Islet precursor cell (in vitro differentiated cells): ENCODE measurements around the gene PRRT4.

Experiments
- DNase-seq: peaks from one replicate; pipeline ENCODE4 v3.0.0-alpha.2; 2018

PRRT4 gene

DNA sequence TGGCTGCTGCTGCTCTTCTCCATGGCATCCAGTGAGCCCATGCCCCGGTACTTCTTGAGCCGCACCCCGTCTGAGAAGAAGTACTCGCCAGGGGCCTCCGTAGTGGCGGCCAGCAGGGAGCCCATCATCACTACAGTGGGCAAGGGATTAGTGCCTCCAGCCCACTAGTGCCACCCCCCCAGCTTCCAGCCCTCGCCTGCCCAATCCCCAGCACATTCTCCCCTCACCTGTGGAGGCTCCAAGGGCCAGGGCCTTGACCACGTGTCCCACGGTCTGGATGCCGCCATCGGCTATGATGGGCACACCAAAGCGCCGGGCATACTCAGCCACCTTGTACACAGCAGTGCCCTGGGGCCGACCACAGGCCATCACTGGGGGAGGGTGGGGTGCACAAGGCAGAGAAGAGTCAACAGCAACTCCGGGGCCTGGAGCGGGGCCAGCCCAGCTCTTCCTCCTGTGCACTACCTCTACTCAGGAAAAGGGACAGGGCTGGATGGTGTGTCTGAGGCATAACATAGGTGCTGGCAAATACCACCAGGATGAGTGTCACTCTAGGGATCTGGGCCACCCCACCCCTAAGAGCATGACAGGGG lies 33.5 kb upstream of the PRRT4 start:
- DNase-seq: no peak

DNA sequence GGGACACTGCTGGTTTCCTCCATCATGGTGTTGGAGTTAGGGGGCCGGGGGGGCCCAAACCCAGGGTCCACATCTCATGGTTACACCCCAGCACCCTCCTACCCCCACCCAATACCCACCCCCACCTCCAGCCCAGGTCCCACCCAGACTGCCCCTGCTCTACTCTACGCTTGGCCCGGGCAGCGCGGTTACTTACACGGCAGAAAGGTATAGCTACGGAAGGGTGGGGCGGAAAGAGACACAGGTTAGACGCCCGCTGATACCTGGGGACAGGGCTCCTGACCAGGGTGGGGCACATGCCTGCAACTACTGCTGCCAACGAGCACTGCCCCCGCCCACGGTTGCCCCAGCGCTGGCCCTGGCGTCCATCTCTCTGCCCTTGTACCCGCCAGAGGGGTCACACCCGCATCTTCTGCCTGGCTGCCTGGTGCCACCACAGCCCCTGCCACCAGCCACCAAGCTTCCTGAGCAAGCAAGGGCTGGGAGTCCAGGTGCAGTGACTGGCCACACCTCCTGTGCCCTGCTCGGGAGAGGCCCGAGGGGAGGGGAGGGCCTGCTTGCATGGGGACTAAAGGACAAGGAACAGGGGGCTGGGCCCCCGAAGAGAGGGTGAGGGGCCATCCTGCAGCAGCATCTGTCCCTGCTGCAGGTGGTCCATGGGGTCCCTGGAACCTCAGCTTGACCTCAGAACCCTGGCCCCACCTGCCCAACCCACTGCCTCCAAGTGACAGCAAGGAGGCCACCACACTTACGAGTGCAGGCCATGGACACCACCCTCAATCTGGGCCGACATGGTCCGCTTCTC lies 32.2 kb upstream of the PRRT4 start:
- no peak for DNase-seq

DNA sequence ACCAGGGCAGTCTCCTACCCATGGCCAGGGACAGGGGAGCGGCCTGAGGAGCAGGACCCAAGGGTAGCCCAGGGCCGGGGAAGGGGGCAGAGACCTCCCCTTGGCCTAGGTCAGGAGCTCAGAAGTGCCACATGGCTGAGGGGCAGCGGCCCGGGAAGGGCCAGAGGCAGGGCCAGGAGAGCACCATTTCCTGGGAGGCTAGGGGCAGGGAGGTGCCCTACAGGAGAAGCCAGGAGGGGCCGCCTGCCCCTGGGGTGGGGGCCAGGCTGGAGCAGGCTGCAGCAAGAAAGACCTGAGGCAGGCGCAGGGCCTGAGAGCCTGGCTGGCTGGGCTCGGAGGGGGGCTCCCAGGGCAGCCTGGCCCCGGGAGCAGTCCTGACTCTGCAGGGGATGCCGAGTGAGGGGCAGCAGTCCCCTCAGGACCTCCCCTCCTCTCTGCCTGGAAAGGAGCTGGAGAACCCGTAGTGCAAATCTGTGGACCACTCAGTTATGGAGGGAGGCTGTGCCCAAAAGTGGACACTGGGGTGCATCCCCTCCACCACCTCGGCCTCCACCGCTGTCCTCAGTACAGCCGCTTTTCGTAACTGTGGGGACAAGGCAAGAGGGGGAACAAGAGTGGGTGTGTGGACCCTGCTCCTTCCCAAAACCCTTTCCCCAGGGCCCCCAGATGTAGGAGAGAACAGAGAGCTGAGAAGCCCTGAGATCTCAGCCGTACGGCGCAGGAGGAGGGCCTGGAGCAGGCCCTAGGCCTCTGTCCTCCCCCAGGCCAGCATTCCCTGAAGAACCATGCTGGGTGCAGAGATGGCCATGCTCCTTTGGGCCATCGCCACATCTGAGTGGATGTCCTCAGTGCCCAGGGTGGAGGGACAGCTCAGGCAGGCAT lies 31.2 kb upstream of the PRRT4 start:
- DNase-seq: no peak

DNA sequence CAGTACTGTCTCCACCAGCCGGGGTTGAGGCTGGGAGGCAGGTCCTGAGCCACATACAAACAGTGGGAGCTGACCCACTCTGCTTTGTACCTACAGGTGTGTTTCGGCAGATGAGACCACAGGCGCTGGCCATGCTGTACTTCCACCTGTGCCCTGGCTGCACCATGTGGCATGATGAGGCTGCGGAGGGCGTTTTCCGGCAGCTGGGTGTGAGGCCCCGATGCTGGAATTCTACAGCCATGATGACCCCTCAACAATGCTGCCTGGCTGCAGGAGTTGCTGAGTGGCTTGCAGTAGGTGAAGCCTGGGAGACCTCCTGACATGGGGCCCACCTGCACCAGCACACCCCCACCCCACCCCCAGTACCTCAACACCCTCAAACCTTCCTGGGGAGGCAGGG lies 30.3 kb upstream of the PRRT4 start:
- no peak for DNase-seq

DNA sequence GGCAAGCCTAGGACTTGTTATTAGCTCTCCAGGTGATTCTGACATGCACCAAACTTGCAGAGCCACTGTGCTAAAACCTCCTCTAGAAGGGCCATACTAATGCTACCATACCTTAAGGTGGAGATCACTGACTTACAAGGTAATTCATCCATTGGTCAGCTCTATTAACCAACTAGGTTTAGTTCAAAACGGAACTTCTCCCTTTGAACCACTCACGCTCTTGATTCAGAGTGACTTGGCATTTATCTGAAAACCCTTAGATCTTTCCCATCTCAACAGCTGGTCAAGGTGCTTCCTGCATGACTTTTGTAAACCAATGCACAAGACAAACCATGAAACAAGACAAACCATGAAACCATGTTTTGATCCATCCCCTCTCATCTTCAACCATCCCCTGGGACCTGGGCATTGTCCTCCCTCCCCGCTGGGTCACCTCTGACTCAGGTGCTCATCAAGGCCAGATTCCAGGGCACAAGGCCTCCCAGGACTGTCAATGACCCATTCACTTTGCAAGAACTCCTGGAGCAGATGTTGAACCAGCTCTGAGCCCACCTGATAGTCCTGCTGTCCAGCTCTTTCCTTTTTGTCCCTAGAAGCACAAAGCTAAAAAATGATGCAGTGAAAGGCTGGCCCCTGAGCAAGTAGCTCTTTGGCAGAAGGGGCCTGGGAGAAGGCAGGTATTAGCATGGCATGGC lies 29.5 kb upstream of the PRRT4 start:
- DNase-seq: no peak

DNA sequence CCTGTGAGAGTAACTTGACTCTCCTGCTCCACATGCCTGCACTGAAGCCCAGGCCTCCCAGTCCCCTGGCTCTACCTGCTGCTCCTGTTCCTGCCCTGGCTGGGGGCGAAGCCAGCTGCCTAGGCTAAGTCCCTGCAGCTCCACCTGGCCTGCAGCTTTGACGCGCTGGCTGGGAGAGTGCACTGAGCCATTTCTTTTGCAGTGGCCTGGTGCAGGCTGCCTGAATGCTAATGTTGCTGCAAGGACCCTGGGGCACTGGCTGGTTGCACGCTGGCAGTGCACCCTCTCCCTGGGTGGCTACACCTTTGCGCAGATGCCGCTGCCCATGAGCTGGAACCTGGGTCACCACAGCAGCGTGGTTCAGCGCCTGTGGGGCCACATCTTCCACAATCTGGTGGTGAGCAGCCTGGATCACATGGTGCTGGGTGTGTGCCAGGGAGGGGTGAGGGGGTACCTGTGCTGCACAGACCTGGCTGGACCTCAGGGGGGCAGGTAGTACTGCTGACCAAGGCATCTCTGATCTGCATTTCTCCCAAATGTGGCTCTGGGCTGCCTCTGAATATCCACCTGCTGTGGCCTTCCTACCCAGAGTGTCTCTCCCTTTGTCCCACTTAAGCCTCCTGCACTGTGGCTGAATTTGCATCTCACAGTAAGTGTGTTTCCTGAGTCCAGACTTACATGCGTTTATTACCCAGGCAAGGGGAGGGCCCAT lies 28.3 kb upstream of the PRRT4 start:
- no peak for DNase-seq

DNA sequence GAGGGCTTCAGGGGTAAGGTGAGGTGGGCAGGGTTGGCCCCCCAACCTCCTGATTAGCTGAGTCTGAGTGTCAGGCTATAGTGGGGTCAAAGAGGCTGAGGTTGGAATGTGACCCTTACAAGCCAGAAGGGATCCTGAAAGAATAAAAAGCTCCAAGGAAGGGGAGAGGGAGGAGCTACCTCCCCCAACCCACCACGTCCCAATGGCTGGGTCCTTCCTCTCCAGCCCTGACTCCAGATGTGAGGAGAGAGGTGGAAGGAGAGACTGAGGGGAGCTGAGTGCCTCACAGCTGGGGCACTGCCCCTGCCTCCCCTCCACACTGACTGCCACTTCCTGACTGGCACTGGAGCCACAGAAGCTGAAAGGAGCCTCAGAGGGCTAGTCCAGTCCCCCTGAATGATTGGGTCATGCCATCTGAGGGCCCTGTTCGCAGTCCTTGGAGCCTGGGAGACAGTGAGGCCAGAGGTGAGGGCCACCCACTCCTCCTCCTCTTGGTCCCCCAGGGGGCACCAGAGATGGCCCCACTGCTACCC lies 27.7 kb upstream of the PRRT4 start:
- peak; percentile 71 for DNase-seq

DNA sequence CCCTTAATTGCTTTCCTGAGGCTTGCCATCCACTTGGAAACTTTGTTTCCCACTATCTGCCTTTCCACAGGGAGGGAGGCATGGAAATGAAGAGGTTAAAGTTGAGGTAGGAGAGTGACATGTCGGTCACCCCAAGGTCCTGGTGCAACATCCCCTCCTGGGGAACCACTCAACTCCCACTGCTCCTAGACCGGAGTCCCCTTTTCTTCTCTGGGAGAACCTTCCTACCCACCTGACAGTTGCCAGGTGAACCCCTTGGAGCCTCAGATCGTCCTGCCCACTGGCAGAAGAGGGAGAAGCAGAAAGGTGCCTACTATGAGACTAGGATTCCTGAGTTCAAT lies 26.6 kb upstream of the PRRT4 start:
- no peak for DNase-seq

DNA sequence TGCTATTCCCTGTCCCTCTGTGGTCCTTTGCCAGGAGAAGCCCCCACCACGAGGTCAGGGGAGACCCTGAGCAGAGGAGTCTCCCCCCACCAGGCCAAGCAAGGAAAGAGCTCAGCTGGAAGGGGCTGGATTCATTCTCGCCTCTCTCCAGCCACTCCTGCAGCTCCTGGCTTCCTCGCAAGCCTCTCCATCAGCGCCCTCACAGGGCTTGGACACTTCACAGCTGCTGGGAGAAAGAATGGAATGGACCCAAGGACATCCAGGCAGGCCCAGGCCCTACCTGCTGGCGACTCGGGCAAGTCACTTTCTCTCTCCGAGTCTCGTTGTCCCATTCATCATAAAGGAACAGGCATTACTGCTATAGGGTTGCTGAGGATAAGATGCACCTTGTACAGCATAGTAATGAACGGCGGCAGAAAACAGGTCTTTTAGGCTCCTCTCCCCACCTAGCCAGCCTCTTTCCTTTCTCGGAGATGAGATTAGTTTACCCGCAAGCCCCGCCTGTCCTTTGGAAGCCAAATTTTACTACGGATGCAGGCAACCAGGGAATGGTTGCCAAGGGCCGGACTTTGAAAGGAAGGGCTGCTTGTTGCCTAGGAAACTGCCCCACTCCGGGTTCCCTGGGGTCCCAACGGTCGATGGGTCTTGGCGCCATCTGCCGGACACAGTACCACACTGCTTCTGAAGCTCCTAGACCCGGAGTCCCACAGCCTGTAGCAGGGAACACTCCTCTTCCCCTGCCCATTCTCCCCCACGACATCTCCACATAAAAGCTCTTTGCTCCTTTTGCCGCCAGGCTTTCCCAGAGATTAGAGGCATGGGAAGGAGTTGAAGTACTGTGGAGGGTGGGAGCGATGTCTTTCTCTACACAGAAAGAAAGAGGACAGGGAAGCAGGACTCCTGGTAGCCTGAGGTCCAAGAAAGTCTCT lies 26.0 kb upstream of the PRRT4 start:
- peak; percentile 94 for DNase-seq

DNA sequence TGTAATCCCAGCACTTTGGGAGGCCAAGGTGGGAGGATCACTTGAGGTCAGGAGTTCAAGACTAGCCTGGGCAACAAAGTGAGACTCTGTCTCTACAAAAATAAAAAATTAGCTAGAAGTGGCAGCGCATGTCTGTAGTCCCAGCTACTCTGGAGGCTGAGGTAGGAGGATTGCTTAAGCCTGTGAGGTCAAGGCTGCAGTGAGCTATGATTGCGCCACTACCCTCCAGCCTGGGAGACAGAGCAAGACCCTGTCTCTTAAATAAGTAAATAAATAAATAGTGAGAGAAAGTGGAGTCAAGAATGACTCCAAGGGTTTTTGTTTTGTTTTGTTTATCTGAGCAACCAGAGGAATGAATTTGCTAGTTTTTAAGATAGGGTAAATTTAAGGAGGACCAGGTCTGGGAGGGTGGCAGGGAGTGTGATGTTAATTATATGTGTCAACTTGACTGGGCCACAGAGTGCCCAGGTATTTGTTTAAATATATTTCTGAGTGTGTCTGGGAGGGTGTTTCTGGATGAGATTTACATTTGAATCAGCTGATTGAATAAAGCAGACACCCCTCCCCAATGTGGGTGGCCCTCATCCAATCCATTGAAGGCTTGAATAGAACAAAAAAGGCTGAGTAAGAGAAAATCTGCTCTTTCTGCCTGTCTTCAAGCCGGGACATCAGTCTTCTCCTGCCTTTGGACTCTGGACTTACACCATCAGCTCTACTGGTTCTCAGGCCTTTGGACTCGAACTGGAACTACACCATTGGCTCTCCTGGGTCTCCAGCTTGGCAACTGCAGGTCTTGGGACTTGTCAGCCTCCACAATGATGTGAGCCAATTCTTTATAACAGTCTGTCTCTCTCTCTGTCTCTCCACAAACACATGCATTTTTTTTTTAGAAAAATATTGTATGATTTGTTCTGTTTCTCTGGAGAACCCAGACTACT lies 24.8 kb upstream of the PRRT4 start:
- DNase-seq: no peak

DNA sequence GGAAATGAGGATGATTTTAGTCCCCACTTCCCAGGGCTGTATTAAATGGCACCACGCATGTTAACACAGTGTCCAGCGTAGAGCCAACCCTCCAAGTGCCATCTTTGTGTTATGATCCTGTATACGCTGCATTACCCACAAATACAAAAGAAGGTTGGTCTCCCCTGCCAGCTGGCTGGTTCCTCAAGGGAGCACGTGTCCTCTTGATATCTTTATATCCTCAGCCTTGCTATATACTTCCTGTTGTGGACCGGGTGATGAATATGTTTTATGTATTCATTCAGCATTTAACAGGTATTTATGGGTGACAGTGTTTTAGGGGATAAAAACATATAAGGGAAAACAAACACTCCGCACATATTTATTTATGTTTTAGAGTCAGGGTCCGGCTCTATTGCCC lies 23.2 kb upstream of the PRRT4 start:
- DNase-seq: no peak

DNA sequence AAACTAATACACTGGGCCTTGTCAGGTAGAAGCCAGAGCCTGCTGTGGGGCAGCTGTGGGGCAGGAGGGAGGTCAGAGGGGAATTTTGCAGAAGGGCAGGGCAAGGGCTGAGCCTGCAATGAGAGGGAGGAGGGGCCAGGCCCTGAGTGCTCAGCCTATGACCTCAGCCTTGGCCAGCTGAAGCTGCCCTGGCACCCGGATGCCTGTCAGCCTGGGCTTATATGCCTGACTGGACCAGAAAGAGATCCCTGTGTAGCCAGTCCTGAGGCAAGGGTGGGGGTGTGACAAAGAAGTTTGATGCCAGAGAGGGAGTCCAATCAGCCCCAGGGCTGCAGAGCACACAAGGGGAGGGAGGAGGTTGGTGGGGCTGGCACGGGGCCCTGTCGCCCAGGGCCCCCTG lies 22.3 kb upstream of the PRRT4 start:
- DNase-seq: peak; percentile 86

DNA sequence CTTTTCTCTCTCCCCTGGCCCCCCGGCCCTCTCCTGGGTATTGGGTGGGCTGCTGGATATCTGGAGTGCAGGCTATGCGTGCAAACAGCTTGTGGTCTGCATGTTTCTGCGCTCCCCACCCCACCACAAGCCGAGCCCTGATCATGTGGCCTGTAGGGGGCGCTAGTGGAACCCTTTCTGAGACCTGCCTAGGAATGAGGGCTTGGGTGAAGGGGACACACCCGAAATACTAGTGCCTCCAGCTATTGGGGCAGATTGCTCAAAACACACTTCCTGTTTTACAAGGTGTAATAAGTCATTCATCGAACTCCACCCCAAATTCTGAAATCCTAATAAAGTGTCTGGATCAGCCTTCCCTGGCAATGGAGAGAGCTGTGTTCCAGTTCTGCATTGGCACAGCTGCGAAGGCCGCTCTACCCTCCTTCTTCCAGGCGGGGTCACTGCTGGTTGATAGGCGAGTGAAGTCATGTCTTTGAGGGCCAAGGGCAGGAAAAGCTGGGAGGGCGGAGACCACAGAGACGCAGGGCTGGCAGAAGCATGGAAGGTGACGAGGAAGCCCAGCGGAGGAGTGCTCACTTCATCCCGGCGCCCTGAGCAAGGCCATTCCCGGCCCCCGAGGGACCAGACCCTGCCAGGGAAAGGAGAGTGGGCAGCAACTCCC lies 19.8 kb upstream of the PRRT4 start:
- peak; percentile 74 for DNase-seq

DNA sequence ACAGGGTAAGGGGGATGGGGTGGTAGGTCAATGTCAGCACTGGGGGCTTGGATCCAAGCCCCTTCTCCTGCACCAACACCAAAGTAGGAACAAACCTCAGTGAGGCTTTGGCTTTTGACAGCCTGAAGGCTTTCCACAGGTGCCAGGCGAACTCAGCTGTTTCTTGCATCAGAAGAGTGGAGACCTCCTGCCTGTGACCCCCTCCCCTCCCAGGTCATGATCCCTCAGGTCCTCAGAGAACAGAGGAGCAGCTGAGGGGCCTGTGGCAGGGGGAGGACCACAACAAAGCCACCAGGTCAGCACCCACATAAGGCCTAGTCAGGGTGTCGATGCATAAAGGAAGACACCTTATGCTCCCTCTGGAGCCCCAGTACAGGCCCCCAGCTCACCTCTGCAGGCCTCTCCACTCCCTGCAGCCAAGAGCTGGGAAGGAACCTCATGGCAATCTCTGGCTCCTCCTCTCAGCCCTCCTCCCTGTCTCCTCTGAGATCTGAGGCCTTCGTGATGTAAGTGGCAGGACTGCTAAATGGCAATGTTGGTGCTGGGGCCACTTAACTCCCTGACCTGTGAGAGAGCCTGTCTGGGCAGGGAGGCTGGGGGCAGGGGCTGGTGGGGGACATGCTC lies 19.1 kb upstream of the PRRT4 start:
- peak; percentile 80 for DNase-seq

DNA sequence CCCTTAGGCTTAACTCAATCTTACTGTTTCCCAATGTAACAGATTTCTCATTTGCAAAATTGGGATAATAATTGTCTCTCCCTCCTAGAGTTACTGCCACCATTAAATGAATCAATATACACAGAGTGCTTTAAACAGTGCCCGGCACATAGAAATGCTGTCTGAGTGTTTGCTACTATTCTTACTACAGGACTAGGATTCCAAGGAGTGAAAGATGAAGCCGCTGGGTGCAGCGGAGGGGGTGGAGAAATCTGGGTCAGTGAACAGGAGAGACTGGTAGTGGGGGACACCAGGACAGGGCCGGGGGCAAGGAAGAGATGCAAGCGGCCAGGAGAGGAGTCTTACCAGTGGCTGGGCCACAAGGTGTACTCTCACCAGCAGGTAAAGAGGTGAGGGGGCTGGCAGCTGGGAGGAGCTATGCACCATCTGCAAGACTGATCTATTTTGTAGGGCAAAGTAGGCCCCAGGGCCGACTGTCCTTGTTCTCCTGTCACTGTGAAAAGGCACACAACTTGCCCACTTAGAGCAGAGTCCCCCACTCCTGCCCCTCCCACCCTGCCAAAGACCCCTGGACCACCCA lies 18.5 kb upstream of the PRRT4 start:
- no peak for DNase-seq

DNA sequence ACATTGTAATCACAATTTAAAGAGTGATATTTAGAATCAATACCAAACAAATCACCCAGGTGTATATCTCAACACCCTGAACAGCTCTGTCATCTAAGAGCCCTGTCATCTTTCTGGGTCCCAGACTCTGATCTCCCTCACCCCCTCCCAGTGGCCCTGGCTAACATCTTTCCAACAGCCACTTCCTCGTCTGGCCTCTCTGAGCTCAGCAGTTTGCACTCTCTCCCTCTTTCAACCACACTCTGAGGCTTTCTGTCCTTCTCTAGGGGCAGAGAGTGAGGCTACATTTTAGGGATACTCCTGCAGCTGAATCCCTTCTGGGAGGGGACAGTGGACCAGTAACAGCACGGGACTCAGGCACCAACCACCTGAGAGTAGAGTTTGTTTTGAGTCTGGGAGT lies 17.1 kb upstream of the PRRT4 start:
- DNase-seq: peak; percentile 56

DNA sequence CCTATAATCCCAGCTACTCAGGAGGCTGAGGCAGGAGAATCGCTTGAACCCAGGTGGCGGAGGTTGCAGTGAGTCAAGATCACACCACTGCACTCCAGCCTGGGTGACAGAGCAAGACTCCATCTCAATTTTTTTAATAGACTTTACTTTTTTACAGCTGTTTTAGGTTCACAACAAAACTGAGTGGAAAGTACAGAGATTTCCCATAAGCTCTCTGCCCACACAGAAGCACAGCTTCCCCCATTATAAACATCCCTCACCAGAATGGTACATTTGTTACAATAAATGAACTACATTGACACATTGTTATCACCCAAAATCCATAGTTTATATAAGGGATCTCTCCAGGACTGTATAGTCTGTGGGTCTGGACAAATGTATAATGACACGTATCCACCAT lies 14.6 kb upstream of the PRRT4 start:
- DNase-seq: no peak

DNA sequence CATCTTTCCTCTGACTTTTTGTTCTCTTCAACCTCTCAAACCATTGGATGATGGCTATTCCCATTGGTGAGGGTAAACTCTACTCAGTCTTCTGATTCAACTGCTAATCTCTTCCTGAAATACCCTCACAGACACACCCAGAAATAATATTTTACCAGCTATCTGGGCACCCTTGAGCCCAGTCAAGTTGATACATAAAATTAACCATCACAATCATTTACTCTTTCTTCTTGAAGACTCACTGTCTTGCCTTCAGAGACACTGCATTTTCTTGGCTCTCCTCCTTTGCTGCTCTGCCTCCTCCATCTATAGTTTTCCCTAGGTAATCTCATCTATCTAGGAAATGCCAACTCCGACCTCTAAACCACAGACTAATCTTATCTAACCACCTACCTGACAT lies 12.6 kb upstream of the PRRT4 start:
- DNase-seq: no peak

DNA sequence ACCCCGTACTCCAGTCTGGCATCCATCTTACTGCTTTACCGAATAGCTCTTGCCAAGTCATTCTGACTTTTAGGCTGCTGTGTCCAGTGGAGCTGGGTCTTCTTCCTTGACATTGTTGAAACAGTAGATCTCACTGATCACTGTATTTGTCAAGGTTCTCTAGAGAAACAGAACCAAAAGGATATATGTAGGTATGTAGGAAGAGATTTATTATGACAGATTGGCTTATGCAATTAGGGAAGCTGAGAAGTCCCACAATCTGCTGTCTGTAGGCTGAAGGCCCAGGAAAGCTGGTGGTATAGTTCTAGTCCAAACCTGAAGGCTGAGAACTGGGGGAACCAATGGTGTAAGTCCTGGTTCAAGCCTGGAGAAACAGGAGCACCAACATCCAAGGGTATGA lies 12.1 kb upstream of the PRRT4 start:
- no peak for DNase-seq
